GM21786 (cell line): ENCODE measurements around the gene LYST.
"Not testable (repeated sequence)": the region's sequence is repeated elsewhere in the genome, so short reads cannot be mapped to it uniquely, and the experiment has no call there.

Experiments used
- ATAC-seq: cut with Tn5 transposase; IDR thresholded peaks from one replicate; pipeline ENCODE4 v1.9.1; 2021; ENCODE audit not compliant: unreplicated experiment

The LYST gene

DNA sequence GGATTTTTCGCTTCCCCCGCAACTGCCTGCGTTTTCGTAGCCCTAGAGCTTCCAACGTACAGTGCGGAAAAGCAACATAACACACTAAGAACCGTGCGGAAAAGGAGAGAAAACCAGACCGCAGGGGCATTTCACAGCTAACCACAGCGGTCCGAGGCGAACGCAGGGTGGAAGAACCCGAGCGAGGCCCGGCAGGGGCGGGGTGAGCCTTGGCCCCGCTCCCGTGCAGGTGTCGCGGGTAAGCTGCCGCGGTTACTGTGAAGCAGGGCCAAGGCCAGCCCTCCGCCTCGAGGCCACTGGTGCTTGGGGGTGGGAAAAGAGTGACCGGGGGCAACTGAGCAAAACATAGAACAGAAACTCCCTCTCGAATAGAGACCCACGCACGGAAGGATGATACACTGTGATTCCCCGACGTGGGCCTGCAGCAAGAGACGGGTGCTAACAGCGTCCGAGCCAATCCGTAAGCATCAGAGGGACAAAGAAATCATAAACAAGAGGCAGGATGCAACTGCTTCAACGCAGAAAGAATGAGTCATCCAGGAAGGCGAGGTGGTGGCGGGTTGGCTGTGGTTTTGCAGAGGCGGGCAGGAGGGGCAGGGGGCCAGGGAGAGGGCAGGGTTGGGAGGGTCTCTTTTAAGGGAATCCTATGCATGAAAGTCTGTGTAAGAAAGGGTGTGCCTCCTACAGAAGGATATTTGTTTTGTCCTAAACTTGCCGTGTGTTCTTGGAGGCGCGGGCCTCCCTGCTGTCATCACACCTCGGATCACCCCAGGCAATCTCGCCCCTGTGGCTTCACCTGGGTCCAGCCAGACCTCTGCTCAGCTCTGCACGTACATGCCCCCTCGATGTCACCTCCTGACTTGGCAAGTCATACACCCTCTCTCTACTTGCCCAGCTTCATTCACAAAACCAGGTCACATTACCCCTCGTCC lies 224.4 kb downstream of the LYST start:
- peak; percentile 58 for ATAC-seq

DNA sequence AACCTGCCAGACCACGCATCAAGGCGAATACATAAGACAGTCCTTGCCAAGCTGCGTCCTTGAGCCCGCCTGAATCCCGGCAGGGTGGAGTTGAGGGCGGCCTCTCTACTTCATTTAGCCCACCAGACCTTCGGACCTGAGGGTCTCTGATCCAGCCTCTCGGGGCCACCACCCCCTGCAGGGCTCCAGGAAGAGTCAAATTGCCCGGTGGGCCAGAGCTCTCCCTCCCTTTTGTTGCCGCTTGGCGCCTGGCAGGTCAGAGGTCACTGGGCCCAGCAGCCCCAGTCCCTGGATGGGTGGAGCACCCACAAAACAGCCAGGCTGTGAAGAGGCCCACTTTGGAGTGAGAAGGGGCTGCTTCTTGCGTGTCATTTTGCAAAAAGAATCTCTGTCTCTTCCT lies 226.1 kb downstream of the LYST start:
- no peak for ATAC-seq

DNA sequence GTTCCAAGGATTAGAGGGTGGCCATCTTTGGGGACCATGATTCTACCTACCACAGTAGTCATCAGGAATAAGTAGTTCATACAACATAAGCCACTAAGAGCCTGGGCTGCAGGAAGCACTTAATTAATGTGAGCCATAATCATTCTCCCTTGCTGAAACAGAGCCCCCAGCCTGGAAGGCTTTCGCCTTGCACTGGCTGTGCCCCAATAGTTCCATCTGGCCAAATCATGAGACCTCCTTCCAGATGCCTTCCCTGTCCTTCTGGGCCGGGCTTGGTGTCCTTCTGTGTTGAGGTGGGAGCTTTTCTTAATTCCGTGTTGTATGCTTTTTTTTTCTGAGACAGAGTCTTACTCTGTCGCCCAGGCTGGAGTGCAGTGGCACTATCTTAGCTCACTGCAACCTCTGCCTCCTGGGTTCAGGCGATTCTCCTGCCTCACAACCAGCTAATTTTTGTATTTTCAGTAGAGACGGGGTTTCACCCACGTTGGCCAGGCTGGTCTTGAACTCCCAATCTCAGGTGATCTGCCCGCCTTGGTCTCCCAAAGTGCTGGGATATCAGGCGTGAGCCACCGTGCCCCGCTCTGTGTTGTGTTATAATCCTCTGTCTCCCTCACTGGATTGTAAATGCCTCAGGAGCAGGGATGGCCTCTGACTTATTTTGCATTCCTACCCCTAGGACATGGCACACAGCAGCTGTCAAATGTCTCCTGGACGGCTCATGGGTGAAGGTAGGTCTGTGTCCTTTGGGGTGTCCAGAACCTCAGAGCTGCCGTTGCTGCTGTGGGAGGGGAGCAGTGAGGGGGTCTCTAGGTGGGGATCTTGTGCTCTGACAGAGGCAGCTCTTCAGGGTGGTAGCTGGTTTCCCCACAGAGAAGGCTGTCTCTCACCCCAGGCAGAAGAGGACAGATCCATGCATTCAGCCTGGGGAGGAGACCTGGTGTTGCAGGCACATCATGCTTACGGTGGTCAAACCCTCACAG lies 227.2 kb downstream of the LYST start:
- no peak for ATAC-seq

DNA sequence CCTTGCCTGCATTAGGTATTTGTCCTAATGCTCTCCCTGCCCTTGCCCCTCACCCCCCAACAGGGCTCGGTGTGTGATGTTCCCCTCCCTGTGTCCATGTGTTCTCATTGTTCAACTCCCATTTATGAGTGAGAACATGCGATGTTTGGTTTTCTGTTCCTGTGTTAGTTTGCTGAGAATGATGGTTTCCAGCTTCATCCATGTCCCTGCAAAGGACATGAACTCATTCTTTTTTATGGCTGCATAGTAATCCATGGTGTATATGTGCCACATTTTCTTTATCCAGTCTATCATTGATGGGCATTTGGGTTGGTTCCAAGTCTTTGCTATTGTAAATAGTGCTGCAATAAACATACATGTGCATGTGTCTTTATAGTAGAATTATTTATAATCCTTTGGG lies 228.1 kb downstream of the LYST start:
- not testable (repeated sequence) for ATAC-seq

DNA sequence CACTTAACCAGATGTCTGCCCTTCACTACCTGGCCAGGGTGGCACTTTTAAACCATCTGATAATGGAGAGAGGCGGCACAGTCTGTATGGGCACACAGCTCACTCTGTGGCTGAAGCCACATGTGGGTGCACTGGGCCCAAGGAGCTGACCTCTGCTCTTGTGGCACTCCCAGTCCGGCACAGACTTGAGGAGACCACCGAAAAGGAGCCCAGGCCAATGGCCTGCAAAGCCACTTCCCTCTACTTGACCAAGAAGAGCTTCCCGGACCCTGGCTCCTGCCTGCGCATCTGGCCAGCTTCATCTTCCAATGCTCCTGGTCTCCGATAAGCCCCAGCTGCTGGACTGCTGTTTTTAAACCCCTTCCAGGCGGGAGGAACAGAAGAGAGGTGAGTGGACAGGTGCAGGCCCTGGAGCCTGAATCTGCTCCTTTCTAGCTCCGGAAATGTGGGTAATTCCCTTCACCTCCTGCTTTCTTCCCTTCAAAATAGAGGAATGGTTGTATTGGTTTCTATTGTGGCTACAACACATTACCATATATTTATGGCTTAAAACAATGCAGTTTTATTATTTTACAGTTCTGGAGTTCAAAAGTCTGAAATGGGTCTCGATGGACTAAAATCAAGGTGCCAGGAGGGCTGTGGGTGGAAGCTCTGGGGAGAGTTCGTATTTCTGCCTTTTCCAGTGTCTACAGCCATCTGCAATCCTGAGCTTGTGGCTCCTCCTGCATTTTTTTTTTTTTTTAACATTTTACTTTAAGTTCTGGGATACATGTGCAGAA lies 228.8 kb downstream of the LYST start:
- no peak for ATAC-seq

DNA sequence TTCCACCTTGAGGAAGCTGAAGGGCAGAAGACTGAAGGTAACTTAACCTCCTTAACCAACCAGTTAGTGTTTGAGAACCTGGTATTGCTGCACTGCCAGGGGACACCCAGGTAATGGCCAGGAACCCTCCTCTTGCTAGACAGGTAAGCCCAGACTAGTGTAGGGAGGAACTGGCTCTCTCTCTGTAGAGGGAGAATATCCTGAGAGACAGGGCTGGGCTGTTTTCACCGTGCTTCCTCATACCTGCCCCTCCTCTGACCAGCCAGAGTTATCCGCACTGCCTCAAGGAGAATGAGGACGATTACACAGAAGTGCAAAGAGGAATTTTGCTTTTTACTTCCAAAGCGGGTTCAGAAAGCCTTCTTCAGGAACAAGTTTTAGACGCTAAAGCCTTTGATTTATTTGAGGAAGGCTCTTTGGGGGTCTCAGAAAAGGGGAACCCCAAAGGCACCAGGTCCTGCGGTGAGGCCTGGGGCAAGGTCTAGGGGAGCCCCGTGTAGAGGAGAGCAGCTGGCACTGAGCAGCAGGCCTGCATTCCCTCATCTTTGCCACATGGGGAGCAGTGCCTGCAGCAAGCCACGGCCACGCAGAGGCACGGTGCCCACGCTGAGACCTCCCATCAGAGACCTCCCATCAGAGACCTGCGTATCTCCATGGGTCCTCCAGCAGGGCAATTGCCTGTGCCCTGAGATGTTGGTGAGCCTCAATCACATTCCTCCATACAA lies 230.6 kb downstream of the LYST start:
- ATAC-seq: no peak

DNA sequence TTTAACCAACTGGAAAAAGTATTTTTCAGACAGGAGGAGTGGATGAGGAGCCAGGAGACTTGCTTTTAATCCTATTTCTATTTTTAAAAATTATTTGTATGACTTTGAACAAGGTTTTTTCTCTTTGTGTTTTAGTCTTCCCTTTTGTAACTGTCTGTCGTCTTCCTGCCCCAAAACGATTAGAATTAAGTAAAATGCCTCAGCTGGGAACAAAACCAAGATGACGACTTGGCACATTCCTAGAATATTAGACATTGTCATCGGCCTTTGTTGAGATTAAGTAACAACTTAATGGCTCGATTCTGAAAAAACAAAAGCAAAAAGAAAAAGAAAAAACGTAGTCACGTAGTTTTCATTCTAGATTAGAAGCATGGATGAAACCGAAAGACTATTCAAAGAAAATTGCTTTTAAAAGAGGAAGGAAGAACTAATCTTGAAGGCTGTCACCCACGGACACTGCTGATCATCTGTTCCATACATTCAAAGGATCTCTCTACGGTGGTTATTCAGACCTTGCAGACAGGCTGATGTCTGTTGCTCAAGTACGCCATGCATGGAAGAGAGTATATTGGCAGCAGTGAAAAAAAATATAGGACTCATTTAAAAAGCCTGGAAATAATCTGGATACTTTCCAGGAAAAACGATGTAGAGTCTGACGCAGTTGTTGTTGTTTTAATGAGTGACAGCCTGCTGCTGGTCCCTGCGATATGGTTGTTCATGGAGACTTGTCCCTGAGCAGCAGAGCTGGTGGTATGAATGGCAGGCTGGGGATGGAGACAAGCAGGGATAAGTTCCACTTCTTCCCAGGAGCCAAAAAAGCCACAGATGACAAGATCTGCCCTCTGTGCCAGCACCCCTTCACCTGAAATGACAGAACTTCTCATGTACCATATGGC lies 234.0 kb downstream of the LYST start:
- peak; percentile 79 for ATAC-seq

DNA sequence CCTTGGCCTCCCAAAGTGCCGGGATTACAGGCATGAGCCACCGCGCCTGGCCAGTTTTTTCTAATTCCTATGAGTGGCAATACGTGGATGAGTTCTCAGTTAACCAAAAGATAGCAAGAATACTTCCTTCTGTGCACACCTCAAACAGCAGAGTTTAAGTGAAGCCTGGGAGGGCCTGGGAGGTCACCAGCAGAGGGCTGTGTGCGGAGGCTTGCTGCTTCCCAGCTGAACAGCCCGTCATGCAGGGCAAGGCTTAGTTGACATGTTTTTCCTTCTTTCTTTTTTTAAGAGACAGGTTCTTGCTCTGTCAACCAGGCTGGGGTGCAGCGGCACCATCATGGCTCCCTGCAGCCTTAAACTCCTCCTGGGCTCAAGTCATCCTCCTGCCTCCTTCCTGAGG lies 234.9 kb downstream of the LYST start:
- no peak for ATAC-seq

DNA sequence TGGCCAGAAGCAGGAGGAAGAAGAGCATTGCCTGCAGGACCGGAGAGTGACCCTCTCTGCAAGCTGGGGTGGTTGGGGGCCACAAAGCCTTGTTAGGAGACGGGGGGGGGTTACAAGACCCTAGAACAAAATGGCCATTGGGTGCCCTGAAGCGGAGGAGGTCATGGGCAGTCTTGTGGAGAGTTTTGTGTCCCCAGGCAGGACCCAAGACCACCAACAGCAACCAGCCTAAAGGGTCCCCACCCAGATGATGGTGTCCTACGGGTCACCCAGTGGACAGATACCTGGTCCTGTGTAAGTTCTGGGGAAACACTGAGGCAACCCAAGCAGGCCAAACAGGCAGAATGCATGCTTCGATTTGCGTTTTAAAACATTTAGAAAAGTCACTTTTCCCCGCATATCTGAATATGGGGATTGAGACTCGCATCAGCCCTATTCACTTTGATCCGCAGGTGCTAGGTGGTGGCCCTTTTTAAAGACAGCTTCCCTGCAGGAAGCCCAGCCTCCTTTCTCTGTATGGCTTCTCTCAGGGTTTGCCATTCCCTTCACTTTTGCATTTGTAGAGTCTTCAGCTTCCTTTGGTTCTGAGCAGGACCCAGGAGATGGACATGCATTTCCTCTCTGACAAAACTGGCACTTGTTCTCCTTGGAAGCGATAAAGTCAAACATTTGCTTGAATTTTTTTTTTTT lies 238.2 kb downstream of the LYST start:
- no peak for ATAC-seq

DNA sequence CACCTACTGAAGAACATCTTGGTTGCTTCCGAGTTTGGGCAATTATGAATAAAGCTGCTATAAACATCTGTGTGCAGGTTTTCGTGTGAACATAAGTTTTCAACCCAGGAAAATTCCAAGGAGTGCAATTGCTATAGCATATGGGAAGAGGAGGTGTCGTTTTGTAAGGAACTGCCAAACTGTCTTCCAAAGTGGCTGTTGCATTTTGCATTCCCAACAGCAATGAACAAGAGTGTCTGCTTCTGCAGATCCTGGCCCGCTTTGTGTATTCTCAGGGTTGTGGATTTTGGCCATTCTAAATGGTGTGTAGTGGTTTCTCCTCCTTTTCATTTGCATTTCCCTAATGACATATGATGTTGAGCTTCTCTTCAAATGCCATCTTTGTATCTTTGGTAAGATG lies 240.9 kb downstream of the LYST start:
- ATAC-seq: no peak

DNA sequence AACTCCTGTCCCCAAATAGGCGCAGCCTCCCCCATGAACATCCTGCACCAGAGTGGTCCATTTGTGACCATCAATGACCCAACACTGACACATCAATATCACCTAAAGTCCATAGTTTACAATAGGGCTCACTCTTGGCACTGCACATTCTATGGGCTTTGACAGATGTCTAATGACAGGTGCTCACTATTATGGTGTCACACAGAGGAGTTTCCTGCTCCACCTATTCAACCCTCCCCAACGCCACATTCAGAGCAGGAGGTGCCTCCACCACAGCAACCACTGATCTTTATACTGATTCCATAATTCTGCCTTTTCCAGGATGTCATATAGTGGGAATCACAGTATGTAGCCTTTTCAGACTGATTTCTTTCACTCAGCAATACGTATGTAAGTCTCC lies 241.4 kb downstream of the LYST start:
- no peak for ATAC-seq

DNA sequence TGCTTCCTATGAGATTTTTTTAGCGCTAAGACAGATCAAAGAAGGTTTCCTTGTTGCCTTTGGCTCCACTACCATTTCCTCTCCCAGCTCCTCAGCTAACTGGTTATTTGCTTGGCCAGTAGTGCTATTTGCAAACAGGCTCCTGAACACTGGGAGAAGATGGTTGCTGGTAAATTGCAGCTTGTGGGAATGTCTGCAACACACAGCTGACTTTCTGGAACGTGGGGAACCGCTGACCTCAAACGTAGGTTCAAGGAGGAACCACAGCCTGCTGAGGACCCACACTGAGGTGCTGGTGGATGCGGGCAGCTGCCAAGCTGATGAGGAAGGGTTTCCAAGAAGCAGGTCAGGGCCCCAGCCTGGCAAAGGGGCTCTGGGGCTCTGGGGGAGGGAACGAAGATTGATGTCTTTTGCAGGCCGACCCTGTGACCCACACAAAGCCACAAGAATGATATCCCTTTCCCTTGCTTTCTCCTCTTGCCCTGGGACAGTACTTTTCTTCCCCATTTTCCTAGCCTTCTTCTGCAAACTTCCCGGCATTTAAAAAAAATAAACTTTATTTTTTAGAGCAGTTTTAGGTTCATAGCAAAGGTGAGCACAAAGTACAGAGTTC lies 241.9 kb downstream of the LYST start:
- ATAC-seq: no peak

DNA sequence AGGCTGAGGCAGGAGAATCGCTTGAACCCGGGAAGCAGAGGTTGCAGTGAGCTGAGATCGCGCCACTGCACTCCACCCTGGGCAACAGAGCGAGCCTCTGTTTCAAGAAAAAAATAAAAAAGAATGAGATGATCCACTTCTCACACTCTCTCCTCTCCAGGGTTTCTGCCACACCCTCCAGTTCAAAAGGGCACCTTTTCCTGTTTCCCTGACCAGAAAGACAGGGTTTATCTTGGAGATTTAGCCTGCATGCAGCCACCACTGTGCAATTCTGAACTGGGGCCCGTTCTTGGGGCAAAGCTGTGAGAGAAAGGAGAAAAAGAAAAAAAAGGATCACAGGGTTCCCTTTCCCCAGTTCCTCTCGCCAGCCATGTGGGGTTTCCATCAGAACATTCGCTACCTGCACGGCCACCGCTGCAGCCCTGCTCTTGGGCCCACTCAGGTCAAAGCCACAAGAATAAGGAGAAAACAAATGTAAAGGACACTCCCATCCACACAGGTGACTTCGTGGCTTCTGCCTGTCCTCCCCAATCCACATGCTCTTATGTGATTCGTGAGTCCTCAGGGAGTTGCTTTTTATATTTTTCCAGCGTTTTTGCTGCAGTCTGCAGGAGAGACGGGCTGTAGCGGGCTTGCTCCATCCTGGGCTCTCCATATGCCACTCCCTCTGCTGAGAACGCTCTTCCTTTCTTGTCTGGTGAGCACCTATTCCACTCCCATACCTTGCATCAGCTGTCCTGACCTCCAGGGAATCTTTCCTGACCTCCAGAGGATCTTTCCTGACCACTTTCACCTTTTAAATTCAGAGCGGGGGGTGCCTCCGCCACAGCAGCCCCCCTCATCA lies 243.5 kb downstream of the LYST start:
- ATAC-seq: no peak

DNA sequence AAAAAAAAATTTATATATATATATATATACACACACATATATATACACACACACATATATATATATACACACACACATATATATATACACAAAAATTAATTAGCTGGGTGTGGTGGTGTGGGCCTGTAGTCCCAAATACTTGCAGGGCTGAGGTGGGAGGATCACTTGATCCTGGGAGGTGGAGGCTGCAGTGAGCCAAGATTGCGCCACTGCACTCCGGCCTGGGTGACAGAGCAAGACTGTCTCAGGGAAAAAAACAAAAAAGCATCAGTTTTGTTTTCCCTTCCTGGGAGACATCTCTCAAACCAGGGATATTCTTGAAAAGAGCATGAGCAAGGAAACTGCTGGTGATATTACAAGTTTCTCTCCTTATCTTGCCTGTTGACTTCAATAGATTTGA lies 247.6 kb downstream of the LYST start:
- not testable (repeated sequence) for ATAC-seq

DNA sequence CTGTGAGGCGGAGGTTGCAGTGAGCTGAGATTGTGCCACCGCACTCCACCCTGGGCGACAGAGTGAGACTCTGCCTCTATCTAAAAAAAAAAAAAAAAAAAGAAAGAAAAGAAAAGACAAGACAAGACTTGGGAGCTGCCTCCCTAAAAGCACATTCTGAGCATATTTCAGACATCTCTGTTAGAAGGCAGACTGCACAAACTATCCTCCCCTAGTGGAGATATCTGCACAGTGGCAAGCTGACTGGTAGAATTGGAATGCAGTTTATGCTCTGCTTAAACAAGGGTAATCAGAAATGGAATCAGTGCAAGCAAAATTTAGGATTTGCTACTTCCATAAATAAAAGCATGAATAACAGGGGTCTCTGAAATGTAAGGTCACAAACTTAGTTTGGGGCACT lies 248.9 kb downstream of the LYST start:
- no peak for ATAC-seq

DNA sequence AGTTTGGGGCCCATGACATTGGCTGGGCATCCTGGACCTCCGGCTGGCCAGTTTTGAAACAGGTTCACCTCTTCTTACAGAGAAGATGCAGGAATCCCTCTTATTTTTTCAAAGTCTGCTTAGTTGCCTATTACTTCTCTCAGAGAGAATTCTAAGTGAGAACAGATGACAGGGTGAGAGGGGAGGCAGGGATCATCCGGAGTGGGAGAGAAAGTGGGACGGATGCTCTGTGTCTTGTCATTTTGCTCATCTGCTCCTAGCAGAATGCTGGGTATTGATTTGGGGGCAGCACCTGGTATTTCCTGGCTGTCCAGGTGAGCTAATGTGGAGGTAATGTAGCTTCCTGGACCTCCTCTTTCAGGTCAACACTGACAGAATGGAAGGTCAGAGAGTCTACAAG lies 249.6 kb downstream of the LYST start:
- ATAC-seq: no peak

DNA sequence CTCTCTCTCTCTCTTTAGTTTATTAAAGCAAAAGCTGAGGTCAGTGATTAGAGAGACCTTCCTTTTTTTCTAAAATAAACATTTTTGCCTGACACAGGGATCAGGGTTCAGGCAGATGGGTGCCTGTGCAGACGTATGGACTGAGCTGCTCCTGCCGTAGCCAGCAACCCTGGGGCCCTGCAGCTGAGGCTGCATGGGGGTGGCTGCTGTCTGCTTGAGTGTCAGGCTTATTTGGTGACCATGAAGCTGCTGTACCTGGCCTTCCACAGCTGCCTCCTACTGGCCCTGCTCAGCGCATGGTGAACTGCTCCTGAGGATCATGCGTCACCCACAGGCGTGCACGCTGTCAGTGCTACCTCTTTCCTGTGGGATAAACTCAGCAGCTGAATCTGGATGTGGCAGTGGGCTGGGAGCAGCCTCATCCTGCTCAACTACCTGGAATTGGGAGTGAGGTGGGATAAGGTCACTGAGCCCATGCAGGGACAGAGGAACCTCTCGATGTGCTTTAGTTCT lies 252.2 kb downstream of the LYST start:
- no peak for ATAC-seq
